Inflammatory macrophage treated with lipopolysaccharide for 4 hours (primary cell): Measurements from ENCODE around the gene CNGA3.

ENCODE experiments used
- DNase-seq: peaks from one replicate; pipeline ENCODE4 v3.0.0-alpha.2; 2020

Gene CNGA3

DNA sequence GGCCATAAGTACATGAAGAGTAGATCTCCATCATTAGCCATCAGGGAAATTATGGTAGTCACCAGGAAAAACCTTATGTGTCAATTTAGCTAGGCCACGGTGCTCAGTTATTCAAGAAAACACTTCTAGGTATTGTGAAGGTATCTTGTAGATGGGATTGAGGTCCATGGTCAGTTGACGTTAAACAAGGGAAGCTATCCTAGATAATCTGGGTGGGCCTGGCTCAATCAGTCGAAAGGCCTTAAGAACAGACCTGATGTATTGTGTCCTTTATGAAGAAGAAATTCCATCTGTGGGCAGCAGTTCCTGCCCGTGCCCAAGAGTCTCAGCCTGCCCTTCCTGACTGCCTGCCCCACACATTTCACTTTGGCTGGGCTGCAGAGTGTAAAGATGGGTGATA lies 16.7 kb upstream of the CNGA3 start:
- no peak for DNase-seq

DNA sequence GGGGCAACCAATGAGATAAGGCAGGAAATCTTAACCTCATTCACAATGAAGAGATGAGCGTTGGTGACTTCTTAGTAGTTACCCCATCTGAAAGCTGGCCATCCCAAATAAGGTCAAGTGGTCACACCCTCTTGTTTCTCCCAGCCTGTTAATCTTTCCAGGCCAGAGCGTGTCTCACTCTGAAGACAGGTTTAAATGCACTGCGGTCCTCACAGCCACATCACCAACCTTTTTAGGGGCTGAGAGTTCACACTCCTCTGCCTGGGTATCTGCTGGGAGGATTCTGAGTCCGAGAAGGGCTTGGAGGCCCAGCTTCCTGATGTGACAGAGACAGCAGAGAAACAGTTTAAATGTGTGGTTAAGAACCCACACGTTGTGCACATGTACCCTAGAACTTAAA lies 13.3 kb upstream of the CNGA3 start:
- DNase-seq, result no peak

DNA sequence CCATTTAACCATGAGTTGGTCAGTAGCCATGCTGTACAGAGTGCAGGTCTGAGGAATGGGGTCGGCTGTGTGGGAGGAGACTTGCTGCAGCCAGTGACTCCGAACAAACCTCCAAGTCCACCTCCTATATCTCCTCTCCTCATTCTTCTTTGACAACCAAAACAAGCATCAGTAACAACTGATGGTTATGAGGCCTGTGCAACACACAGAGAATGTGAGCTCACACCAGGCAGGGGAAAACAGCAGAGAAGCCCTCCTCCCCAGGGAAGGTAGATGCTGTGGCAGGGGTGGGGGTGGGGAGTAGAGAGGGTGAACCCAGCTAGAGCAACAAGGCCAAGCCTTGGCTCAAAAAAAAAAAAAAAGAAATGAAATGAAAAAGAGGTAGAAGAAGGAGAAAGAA lies 12.3 kb upstream of the CNGA3 start:
- DNase-seq, result no peak

DNA sequence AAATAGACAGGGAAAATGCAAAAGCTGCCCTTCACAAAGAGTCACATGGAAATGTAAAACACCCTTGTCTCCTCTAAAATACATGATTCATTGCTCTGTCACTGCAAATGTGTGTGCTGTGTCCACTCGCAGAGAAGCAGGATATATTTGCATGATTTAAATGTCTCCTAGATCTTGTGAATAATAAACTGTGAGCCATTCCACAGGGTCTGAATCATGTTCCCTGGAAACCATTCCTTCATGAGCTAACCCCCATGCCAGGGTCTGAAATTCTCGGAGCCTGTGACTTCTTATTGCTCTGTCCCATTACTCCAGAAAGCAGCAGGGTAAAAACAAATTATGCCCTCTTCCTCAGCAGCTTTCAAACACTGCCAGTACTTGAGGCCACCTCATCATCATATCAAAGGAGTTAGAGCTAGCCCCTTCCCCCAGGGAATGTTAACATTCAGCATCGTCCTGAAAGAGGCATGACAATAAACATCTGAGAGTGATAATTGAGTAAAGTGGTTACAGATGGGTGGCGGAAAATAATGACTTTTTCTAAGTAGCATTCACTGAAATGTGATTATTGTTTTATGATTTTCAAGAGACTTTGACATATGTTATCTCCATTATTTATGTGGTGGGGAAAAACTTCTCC lies 11.7 kb upstream of the CNGA3 start:
- no peak for DNase-seq

DNA sequence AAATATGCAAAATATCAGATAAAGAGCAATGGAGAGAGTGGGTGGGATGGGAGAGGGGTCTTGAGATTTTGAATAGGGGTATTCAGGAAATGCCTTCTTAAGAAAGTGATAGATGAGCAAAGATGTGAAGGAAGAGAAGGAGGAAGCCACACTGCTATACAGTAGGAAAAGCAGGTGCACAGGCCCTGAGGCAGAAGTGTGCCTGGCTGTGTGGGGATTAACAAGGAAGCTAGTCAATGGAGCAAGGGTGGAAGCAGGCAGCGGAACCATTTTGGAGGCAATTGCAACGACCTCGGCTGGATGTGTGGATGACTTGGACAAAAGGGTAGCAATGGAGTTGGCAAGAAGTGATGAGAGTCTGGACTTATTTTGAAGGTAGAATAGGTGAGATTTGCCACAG lies 11.0 kb upstream of the CNGA3 start:
- no peak for DNase-seq

DNA sequence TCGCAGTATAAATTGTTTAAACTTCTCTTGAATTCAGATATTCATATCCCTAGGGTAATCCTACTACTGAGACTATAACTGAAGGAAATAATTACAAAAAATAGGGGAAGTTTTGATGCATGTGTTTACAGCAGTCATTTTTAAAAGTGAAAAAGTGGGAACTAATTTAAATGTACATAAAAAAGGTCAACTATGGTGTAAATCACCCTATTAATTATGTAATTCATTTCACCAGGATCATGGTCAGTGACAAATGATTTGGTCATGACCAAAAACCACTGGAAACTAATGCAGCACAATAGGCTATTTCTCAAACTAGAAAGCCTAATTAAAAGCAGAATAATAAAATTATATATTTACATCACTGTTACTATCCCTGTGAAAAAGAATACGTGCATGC lies 5.0 kb upstream of the CNGA3 start:
- peak; percentile 63 for DNase-seq

DNA sequence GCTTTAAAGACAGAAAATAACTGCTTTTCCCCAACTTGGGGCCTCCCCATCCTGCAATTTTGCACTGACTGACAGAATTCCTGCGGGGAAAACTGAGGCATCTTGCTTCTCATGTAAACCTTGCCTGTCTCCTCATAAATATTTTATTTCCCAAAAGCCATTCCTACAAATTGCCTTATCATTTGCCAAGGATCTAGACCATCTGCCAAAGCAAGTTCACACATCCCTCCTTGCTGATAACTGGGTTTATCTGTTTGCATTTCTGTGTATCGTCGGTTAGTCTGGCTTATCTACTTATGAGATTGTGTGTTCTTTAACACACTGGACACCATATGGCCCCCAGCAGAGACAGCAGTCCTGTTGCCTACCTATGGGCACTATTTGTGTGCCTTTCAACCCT lies 3.0 kb upstream of the CNGA3 start:
- no peak for DNase-seq

DNA sequence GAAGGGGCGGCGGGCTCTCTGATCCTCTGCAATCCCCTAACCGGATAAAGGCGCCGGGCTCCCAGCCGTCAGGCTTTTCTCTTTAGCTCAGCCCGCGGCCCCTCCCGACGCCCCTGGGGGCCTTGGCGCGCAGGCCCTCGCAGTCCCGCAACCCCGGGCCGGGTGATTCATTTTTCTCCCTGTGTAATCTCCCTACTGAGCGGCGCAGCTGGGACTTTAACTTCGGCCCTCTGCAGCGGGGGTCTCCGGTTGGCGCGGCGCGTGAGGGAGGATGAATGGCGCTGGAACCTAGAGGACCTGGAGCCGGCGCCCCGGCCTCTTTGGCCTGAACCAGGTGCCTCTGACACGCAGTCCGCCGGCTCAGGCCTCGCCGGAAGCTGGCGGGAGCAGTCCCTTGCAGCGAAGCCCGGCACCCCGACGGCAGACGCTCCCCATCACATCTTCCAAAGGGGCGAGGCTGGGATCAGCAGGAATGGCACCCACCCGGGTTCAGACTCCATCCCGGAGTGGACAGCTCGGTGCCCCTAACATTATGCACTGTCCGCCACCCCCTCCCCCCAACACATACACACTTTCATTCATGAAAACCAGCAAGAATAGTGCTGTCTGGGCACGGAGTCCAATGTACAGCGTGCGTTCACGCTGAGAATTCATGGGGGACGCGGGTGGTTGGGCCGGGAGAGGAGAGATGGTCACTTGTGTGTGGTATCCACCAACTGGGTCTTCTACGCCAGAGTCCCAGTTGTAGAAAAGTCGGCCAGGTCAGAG lies 1.2 kb downstream of the CNGA3 start:
- no peak for DNase-seq

DNA sequence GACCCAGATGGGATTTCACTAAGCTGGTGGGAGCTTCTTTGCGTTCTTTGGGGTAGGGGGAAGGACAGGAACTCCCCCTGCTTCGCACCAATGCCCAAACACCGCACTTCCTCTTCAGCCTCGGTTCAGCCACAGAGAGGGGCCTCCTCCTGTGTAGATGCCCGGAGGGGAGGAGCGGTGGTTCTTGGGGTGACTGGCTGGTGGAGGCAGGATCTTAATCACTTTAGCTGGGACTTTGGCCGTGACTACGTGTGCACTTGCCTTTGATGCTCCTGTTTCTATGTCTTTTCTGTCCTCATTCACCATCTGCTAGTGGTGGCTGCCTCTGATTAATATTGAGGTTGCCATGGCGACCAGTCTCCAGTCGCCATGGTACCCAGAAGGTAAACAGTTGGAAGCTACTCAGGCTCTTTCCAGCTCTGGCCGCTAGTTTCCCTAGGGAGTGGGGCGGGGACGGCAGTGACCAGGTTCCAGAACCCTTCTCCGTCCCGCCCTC lies 1.9 kb downstream of the CNGA3 start:
- no peak for DNase-seq

DNA sequence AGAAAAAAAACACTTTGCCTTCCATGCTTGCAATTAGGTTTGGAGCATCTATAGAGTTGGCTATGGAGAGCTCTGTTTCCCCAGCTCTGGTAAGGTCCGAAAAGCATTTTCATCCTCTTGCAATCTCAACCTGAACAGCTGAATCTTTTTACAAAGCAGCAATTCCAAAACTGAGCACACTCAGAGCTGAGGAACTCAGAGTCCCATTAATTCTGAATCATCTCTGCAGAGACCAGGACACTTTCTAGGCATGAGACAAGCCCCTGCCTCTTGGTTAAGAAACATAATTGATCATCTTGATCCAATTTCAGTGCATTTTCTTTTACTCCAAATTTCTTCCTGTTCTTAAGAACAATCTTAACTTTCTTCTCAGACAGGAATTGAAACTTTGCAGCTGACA lies 4.2 kb downstream of the CNGA3 start:
- DNase-seq, result no peak

DNA sequence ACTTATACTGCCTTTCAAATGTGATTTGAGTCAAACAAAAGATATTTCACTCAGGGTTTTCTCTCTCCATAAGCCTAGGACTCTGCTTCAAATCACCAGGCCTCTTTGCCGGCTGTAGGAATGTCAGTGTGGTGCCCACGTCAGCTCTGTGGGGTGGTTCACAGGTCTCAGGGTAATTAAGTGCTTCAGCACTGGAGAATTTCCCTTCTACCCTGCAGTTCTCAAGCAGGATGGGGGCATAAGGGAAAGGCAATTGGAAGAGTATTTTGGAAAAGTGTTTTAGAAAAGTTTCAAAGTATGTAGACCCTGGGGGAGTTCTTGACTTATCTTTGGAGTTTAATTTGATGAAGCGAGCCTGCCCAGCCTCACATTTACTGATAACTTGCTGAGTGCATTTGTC lies 9.6 kb downstream of the CNGA3 start:
- DNase-seq, result no peak

DNA sequence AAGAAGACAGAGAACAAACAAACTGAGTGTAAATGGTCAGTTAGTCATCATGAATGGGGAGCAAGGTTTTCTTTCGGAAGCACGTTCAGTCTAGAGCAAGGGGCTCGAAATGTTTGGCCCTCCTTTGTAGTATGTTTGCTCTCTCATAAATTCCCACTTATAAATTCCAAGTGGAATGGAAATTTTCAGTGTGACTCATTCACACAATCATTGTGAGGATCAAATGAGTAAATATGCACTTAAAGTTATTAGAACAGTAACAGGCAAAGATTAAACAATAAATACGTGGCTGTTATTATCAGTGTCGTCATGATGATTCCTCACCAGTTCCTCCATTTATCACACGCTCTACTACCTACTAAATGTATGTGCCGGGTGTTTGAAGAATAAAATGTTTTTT lies 10.5 kb downstream of the CNGA3 start:
- DNase-seq, result no peak

DNA sequence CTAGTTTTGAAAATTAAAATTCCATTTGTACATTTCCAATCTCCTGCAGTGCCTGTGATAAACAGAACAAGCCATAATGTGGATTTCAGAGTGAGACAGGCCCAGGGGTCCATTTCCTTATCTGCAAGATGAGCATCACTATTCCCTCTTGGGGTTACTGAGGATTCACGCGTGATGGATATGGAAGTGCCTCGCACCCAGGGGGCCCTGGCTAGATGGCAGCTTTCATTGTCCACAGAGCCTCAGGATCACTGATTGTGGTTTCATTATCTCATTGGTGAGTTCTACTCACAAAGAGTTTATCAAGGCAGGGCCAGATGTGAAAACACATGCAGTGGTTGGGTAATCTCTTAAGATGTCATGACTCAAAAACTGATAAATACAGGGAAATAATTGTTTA lies 11.6 kb downstream of the CNGA3 start:
- DNase-seq, result no peak

DNA sequence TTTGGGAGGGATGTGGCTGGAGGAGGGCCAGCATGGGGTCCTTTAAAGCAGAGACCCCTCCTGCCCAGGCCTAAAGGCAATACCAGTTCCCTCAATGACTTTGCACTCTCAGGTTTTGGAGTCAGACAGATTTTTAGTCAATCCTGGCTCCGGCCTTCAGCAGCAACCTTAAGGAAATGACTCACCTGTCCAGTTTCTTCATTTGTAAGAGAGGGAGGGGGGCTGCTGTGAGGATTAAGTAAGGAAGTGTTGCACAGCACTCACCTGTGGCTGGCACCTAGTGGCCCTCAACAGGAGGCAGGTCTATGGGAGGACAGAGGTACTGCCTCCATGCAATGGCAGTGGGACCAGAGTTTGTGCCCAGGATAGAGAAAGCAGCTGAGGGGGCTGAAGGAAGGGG lies 13.7 kb downstream of the CNGA3 start:
- DNase-seq, result no peak

DNA sequence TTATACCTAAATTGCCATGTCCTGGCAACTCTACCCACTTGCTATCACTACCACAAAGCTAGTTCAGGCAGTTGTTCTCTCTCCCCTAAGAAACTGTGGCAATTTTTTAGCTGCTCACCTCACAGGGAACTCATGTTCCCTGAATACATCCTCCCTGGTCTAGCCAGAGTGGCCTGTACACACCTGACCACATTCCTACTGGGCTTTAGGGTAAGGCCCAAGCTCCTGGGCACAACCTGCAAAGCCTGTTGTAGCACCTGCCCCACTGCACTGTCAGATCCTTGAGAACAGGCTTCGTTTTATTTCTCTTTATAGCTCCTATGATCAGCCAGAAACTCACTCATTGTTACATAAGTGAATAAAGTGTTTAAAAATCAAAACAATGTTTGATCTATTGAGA lies 21.5 kb downstream of the CNGA3 start:
- no peak for DNase-seq

DNA sequence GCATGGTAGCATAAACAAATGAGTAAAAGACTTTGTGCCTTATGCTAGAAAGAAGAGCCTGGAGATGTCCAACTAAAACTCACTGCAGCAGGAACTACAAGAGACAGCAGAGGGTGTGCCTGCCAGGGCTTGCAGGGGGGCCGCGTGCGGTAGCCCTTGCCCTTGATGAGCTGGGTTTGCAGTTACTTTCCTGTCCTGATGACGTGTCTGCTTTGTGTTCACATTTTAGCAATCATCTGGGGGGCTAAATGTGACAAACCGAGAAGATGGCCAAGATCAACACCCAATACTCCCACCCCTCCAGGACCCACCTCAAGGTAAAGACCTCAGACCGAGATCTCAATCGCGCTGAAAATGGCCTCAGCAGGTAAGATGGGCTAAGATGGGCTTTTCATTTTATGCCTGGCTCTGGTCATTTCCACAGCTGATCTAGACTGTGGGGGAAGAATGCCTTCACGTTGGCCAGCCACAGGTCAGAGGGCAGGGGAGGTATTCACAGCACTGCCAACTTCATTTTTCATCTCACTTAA lies 23.5 kb downstream of the CNGA3 start:
- DNase-seq, result no peak

DNA sequence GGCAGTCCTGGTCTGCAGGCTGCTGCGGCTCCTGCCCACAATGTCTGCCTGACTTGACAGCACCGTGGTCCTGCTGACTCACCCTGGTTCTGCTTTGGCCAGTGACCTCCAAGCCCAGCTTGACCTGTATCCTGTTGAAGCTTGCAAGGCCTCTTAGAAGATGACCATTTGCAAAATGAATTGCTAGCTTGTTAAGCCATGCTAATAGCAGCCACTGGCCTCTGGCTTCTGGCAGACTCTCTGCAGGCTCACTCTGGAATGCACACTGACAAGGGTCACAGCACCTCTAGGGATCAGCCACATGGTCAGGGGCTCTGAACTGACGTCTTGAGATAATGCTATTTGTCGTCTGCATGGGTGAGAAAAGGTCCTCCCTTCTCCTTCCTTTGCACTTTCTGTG lies 25.9 kb downstream of the CNGA3 start:
- no peak for DNase-seq

DNA sequence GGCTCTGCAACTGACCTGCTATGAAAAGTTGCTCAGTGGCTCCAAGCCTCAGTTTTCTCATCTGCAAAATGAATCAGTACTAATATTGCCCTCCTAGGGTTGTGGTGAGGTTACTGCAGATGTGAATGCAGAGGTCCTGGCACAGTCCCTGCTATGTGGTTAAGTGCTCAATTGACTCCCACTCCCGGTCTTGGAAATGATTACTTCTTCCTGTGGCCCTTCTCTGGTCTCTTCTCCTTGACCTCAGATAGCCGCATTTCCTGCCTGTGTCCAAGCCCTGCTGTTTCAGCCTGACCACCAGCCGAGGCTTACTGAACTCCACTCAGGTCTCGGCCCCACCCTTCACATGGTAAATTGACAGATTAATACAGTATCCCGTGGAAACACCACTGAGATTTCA lies 26.3 kb downstream of the CNGA3 start:
- no peak for DNase-seq

DNA sequence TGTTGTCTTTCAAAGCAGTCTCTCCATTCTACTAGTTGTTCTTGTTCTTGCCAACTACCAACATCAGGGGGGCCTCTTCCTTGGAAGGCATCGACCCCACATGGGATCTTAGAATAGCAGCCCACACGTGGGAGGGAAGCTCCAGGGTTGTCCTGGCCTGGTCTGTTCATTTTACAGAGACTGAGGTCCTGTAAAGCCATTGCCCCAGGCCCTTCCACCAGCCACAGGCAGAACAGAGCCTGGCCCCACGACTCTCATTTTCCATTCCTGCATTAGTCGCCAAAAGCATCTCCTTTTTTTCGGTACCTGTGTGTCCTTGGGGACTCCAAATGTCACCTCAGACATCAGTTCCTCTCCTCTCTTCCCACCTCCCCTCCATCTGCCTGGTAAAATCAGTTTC lies 28.0 kb downstream of the CNGA3 start:
- no peak for DNase-seq

DNA sequence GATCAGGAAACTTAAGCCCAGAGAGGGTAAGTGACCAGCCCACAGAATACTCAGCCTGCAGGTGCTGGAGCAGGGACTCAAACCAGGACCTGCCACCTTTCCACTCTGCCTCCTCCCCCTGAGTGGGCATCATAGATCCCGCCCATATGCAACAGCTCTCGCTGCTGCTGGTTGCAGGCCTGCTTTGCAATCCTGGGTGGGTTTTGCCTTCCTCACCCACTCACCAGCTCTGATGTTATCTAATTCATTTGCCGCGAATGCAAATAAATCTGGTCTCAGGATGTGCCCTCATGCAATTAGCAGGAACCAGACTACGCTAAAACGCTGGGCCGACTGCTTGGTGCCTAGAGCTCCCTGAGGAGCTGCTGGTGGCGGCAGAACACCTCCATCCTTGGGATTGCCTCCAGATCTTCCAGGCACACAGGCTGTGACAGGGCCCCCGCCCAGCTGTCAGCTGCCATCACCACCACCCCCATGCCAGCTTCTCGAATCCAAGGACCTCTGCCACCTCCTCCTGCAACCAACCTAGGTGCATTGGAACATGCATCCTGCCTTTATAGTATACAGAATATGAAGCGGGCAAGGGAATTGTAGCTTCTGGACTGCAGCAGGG lies 28.8 kb downstream of the CNGA3 start:
- no peak for DNase-seq

DNA sequence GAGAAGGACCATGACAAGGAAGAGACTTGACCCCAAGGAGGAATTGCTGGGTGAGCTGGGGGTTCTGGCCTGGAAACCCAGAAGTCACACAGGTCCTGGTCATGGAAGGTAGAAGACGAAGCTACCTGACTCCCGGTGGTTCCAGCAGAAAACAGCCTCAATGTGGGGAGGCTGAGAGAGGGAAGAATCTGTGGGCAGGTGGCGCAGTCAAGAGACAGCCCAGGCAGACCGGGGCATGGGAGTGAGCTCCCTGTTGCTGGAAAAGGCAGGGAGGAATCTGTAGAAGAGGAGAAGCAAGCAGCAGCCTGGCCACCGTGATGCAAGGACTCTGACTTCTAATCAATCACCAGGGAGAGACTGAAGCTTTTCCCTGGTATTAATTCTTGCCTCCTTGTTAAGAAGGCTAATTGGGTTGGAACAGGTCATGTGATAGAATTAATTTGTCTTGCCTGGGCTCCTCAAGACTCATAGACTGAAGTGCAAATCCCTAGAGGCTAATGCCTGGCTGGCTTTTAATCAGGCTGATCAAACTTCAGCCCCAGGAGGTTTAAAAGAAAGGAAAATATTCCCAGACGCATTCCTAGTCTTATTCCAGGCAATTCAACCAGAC lies 30.1 kb downstream of the CNGA3 start:
- DNase-seq, result no peak

DNA sequence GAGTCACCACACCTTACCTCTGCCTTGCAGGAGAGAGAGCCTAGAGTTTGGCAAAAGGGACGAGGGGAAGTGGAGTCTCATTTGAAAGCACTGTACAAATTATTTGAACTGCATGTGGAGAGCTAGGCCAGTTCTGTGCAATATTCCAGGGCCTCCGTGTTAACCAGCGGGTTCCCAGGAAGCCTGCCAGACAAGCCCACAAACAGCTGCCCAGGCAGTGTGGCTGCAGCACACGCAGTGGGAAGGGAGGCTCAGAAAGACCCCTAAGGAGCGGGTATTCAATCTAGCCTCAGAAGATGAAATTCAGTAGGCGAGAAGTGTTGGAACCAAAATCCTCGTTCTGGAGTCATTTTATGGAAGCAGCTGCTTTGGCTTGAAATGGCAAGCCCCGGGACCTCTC lies 30.7 kb downstream of the CNGA3 start:
- DNase-seq, result no peak

DNA sequence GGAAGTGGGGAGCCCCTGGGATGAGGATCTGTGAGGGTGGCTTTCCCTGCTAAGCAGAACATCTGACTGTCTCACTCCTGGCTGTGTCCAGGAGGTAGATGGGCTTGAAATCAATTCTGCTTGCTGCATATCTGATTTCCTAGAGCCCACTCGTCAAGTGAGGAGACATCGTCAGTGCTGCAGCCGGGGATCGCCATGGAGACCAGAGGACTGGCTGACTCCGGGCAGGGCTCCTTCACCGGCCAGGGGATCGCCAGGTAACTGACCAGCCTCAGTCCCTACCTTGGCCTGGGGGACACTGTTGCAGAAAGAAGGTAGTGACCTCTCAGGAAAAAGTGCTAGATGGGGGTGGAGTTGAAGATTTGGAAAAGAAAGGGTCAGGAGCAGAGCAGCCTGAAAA lies 31.3 kb downstream of the CNGA3 start:
- DNase-seq, result no peak

DNA sequence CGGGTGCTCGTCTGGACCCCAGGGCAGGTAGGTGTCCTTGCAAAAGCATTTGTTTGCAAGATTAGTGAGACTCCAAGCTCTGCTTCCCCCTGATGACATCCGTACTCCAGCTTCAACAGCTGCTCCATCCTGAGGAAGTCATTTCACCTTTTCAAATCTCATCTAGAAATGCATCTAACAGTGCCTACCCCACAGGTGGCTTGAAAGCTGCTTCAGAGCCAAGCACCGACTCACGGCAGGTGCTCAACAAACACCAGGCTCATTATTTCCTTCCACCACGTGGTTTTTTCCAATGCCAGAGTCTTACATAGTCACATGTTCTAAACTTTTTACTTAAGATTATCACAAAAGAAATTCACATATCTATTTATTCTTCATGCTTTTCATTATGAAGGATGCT lies 31.9 kb downstream of the CNGA3 start:
- DNase-seq, result no peak
